ENCODE data around the gene ACER1. TPM values are rescaled to one million over a fixed set of nuclear protein-coding genes. Genes with fewer than 3 reads are reported as not detected.

ACER1 gene
- total and polyA plus RNA-seq, 9 donors, result 0.15 to 0.37 (median 0.29) TPM; not detected in 5

DNA sequence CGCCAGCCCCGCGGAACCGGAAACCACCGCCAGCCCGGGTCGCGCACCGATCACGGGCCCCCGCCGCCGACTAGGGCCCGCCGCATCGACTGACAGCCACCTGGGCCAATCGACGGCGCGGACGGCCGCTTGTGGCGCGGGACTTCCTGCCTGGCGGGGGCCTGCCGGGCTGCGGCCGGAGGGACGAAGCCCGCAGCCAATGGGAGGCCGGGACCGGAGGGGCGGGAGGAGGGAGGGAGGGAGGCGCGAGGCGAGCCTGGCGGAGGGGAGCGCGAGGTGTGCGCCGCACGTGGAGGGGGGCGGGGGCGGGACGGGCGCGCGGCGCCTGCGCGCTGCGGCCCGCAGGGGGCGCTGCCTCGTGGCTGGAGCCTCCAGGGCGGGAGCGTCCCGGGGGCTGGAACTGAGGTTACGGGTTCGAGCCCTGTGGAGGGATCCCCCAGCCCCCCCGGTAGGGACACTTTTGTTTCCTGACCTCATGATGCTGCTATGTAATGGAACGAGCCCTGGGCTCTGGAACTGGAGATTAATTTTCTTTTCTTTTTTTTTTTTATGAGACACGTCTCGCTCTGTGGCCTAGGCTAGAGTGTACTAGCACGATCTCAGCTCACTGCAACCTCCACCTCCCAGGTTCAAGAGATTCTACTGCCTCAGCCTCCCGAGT, 53.4 kb downstream of the ACER1 start, which contains the start of gene MLLT1:
Gene MLLT1 (minus strand): TSS at position 45 of the 661 bp plus-strand sequence. CDS start 191 bp downstream, outside the sequence.
- H3K4me1 ChIP-seq (ENCODE audit: insufficient read depth), result peaks cover 23% of the 10 kb centered on the region
- peak; percentile 97 to 99 (median 98) for DNase-seq
- no peaks in the 10 kb centered on the region for H3K9me3 ChIP-seq
- no peaks in the 10 kb centered on the region for H3K27me3 ChIP-seq
- H3K36me3 ChIP-seq, result no peaks in the 10 kb centered on the region
- H3K27ac ChIP-seq, result peak within 1 kb of the TSS; percentile 79 to 91
- 3 to 4% (median 3%) methylated on average over 55 to 66 of the region's 66 CpGs for WGBS, 3 donors
- H3K4me3 ChIP-seq, result peak within 1 kb of the TSS; percentile 66
- TF ChIP-seq EP300 (IDR thresholded peaks at IDR 0.05), result no peak
- peak; percentile 43 for TF ChIP-seq POLR2A (IDR thresholded peaks at IDR 0.05)
- TF ChIP-seq, protein P1, sequence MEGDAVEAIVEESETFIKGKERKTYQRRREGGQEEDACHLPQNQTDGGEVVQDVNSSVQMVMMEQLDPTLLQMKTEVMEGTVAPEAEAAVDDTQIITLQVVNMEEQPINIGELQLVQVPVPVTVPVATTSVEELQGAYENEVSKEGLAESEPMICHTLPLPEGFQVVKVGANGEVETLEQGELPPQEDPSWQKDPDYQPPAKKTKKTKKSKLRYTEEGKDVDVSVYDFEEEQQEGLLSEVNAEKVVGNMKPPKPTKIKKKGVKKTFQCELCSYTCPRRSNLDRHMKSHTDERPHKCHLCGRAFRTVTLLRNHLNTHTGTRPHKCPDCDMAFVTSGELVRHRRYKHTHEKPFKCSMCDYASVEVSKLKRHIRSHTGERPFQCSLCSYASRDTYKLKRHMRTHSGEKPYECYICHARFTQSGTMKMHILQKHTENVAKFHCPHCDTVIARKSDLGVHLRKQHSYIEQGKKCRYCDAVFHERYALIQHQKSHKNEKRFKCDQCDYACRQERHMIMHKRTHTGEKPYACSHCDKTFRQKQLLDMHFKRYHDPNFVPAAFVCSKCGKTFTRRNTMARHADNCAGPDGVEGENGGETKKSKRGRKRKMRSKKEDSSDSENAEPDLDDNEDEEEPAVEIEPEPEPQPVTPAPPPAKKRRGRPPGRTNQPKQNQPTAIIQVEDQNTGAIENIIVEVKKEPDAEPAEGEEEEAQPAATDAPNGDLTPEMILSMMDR (IDR thresholded peaks at IDR 0.05), result peak; percentile 47 to 72 (median 56)
- intact Hi-C loops (cut with DNase I), result loop anchor here in 2 of 4 donors (10.0 kb wide), 2 partner anchors 95 to 225 kb away; partner anchors contain the start of genes ALKBH7 (in 1 of the 2) and PSPN (in 1 of the 2)

DNA sequence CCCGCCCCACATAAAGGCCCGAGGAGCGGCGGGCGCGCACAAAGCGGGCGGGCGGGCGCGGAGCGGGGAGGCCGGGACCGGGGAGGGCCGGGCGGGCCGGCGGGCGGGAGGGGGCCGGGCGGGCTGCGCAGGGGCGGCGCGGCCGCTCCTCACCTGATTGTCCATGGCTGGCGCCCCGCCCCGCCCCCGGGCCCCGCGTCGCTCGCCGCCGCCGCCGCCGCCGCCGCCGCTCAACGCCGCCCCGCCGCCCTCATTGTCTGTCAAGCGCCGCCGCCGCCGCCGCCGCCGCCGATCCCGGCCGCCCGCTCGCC, 53.8 kb downstream of the ACER1 start:
- Histone ChIP-seq H3K9me3 (no peaks in the 10 kb centered on the region), H3K4me3 (peak overlapping the region; percentile 66), H3K27me3 (no peaks in the 10 kb centered on the region), H3K27ac (peak overlapping the region; percentile 79 to 91), H3K4me1 (ENCODE audit: insufficient read depth) (peaks cover 27% of the 10 kb centered on the region), H3K36me3 (no peaks in the 10 kb centered on the region)
- no peak for DNase-seq
- intact Hi-C loops (cut with DNase I), result loop anchor here in 2 of 4 donors (10.0 kb wide), 2 partner anchors 95 to 225 kb away; partner anchors contain the start of genes ALKBH7 (in 1 of the 2) and PSPN (in 1 of the 2)
- 0 to 1% (median 0%) methylated on average over 10 to 57 of the region's 59 CpGs for WGBS, 3 donors
- no peak for TF ChIP-seq POLR2A (IDR thresholded peaks at IDR 0.05)
- TF ChIP-seq, protein P1 (IDR thresholded peaks at IDR 0.05), result no peak
- TF ChIP-seq EP300 (IDR thresholded peaks at IDR 0.05), result no peak

DNA sequence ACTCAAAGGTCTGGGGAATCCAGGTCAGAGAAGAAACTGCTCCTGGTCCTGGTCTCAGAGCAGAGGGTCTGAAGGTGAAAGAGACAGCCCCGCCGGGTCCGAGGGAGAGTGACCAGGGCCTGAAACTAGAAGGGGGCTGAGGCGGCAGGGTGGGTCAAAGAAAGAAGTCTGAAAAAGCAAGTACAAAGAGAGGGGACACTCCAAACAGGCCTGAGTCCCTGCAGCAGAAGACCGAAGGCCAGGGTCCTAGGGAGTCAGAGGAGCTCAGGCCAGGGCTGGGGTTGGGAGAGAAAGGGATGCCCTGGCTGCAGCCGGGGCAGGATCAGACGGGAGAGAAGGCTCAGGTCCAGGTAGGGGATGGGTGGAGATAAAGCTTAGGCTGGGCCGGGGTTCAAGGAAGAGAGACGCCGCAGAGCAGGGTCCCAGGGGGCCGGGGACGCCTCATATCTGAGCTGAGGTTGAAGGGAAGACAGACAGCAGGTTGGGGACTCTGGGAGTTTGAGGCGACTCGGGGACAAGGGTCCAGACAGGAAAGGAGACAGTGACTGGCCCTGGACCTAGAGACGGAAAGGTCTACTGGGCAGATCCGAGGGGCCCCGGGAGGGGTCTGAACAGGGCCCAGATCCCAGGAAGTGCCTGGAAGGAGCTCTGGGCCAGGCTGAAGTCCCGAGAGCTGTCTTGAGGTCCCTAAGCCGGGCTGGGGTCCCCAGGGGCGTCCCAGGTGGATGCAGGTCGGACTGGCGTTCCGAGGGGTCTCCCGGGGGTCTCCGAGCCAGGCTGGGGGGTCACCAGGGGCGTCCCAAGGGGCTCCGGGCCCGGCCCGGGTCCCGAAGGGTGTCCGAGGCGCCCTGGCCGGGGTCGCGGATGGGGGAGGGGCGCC, 54.4 kb downstream of the ACER1 start:
- Histone ChIP-seq H3K36me3 (no peaks in the 10 kb centered on the region), H3K27ac (peak overlapping the region; percentile 79 to 91), H3K27me3 (no peaks in the 10 kb centered on the region), H3K9me3 (no peaks in the 10 kb centered on the region), H3K4me3 (peak overlapping the region; percentile 66), H3K4me1 (ENCODE audit: insufficient read depth) (peaks cover 33% of the 10 kb centered on the region)
- 2 to 5% (median 3%) methylated on average over 24 to 35 of the region's 36 CpGs for whole genome bisulfite sequencing, 3 donors
- TF ChIP-seq EP300 (IDR thresholded peaks at IDR 0.05) (no peak), POLR2A (IDR thresholded peaks at IDR 0.05) (no peak)
- TF ChIP-seq, protein P1 (IDR thresholded peaks at IDR 0.05), result no peak
- DNase-seq, result peak; percentile 35 to 68 (median 62)
- intact Hi-C loops (cut with DNase I), result loop anchor here in 2 of 4 donors (10.0 kb wide), 2 partner anchors 96 to 224 kb away; partner anchors contain the start of genes ALKBH7 (in 1 of the 2) and PSPN (in 1 of the 2)

DNA sequence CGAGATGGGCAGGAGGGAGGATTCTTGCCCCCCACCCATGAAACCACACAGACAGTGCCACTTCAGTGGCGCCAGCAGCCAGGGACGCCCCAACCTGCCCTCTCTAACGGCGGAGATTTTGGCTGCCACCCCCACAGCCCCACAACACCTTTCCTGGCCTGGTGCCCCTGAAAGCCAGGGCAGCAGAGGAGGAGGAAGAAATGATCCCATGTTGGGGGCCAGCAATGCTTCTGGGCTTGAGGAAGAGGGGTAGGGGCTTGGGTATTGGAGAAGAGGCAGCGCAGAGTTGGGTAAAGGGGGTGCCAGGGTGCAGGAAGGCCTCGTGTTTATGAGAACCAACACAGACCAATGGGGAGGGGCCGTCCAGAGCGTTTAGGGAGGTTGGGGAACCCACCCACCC, 55.4 kb downstream of the ACER1 start:
- Histone ChIP-seq H3K9me3 (no peaks in the 10 kb centered on the region), H3K4me3 (no peak overlapping the region), H3K27me3 (no peaks in the 10 kb centered on the region), H3K36me3 (no peaks in the 10 kb centered on the region), H3K27ac (peak overlapping the region in 1 of 2 donors; percentile 91), H3K4me1 (ENCODE audit: insufficient read depth) (peaks cover 37% of the 10 kb centered on the region)
- 59 to 73% (median 66%) methylated on average over 9 of the region's 9 CpGs for WGBS, 3 donors
- TF ChIP-seq POLR2A (IDR thresholded peaks at IDR 0.05) (no peak), EP300 (IDR thresholded peaks at IDR 0.05) (no peak)
- TF ChIP-seq, protein P1 (IDR thresholded peaks at IDR 0.05), result no peak
- intact Hi-C loops (cut with DNase I), result loop anchor here in 2 of 4 donors (10.0 kb wide), 2 partner anchors 97 to 223 kb away; partner anchors contain the start of genes ALKBH7 (in 1 of the 2) and PSPN (in 1 of the 2)
- peak in 1 of 5 donors; percentile 41 for DNase-seq

Data from ovary (tissue), 9 donors.